ENCODE data around the gene PATJ. TPM values are rescaled to one million over a fixed set of nuclear protein-coding genes. Genes with fewer than 3 reads are reported as not detected.

PATJ gene
- total and polyA plus RNA-seq, 8 donors: 9.1 to 195 (median 68.0) TPM

DNA sequence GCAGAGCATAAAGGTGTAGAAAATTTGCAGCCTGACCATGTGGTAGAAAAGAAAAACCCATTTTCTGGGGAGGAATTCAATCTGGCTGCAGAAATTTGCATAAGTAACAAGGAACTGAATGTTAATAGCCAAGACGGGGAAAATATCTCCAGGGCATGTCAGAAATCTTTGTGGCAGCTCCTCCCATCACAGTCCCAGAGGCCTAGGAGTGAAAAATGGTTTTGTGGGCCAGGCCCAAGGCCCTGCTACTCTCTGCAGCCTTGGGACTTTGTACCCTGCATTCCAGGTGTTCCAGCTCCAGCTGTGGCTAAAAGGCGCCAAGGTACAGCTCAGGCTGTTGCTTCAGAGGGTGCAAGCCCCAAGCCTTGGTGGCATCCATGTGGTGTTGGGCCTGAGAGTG is 152.9 kb downstream of the PATJ start:
- peaks cover 0 to 35% (median 19%) of the 10 kb centered on the region in 4 donors for H3K36me3 ChIP-seq
- intact Hi-C loops (cut with DNase I; ENCODE audit: low total_unique reads): no loop called here
- H3K9me3 ChIP-seq: no peaks in the 10 kb centered on the region
- no peaks in the 10 kb centered on the region for H3K27me3 ChIP-seq
- no peak overlapping the region for H3K4me3 ChIP-seq
- H3K4me1 ChIP-seq: no peaks in the 10 kb centered on the region
- H3K27ac ChIP-seq: no peak overlapping the region
- WGBS, 5 donors: 0 to 64% (median 0%) methylated on average over 1 to 2 of the region's 2 CpGs
- TF ChIP-seq EP300 (IDR thresholded peaks at IDR 0.05): no peak
- TF ChIP-seq, protein P1, sequence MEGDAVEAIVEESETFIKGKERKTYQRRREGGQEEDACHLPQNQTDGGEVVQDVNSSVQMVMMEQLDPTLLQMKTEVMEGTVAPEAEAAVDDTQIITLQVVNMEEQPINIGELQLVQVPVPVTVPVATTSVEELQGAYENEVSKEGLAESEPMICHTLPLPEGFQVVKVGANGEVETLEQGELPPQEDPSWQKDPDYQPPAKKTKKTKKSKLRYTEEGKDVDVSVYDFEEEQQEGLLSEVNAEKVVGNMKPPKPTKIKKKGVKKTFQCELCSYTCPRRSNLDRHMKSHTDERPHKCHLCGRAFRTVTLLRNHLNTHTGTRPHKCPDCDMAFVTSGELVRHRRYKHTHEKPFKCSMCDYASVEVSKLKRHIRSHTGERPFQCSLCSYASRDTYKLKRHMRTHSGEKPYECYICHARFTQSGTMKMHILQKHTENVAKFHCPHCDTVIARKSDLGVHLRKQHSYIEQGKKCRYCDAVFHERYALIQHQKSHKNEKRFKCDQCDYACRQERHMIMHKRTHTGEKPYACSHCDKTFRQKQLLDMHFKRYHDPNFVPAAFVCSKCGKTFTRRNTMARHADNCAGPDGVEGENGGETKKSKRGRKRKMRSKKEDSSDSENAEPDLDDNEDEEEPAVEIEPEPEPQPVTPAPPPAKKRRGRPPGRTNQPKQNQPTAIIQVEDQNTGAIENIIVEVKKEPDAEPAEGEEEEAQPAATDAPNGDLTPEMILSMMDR (IDR thresholded peaks at IDR 0.05): no peak
- no peak for TF ChIP-seq POLR2A (IDR thresholded peaks at IDR 0.05)
- no peak for TF ChIP-seq POLR2AphosphoS5 (IDR thresholded peaks at IDR 0.05)
- DNase-seq: no peak

- intact Hi-C loops (cut with DNase I; ENCODE audit: low total_unique reads): no loop called here
- WGBS, 5 donors: 84 to 96% (median 92%) methylated on average over 3 of the region's 3 CpGs
- no peak overlapping the region for H3K4me3 ChIP-seq
- H3K4me1 ChIP-seq: no peaks in the 10 kb centered on the region
- H3K27me3 ChIP-seq: no peaks in the 10 kb centered on the region
- DNase-seq: no peak
- no peak overlapping the region for H3K27ac ChIP-seq
- peaks cover 0 to 42% (median 34%) of the 10 kb centered on the region in 4 donors for H3K36me3 ChIP-seq
- no peak for TF ChIP-seq EP300 (IDR thresholded peaks at IDR 0.05)
- TF ChIP-seq POLR2AphosphoS5 (IDR thresholded peaks at IDR 0.05): no peak
- TF ChIP-seq POLR2A (IDR thresholded peaks at IDR 0.05): no peak
- TF ChIP-seq, protein P1 (IDR thresholded peaks at IDR 0.05): no peak
- no peaks in the 10 kb centered on the region for H3K9me3 ChIP-seq
Measured at GRCh38 chr1:61898658-61899057, 156.4 kb downstream of the PATJ start.

DNA sequence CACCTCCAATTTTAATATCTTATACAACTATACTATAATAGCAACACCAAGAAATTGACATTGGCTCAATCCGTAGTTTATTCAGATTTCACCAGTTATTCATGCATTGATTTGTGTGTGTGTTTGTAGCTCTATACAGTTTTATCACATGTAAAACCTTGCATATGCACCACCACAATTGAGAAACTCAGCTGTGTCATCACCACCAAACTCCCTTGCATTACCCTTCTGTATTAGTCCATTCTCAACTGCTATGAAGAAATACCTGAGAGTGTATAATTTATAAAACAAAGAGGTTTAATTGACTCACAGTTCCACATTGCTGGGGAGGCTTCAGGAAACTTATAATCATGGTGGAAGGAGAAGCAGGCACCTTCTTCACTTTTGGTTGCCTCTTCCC is 162.1 kb downstream of the PATJ start:
- H3K27ac ChIP-seq: no peak overlapping the region
- H3K4me1 ChIP-seq: peaks cover 0 to 8% (median 0%) of the 10 kb centered on the region in 4 donors
- no peak overlapping the region for H3K4me3 ChIP-seq
- DNase-seq: no peak
- H3K9me3 ChIP-seq: no peaks in the 10 kb centered on the region
- intact Hi-C loops (cut with DNase I; ENCODE audit: low total_unique reads): no loop called here
- 89 to 100% (median 94%) methylated on average over 1 of the region's 1 CpG for WGBS, 5 donors
- peaks cover 0 to 57% (median 48%) of the 10 kb centered on the region in 4 donors for H3K36me3 ChIP-seq
- TF ChIP-seq POLR2A (IDR thresholded peaks at IDR 0.05): no peak
- TF ChIP-seq POLR2AphosphoS5 (IDR thresholded peaks at IDR 0.05): no peak
- TF ChIP-seq EP300 (IDR thresholded peaks at IDR 0.05): no peak
- no peaks in the 10 kb centered on the region for H3K27me3 ChIP-seq

DNA sequence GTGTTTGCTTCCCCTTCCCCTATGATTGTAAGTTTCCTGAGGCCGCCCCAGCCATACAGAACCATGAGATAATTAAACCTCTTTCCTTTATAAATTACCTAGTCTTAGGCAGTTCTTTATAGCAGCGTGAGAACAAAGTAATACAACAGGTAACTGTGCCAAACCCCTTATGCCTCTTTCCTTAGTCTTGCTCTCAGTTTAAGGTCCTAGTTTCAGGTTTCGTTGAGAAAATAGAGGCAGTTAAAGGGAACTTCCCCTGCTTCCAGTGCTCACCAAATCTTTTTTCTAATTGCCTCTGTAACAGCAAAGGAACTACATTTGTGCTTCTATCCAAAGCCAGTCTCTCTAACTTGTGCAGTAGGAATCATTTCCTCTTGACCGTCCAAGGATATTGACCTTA is 164.8 kb downstream of the PATJ start:
- DNase-seq: no peak
- WGBS, 5 donors: 69 to 87% (median 74%) methylated on average over 4 of the region's 4 CpGs
- H3K4me3 ChIP-seq: no peak overlapping the region
- no peak overlapping the region for H3K27ac ChIP-seq
- H3K27me3 ChIP-seq: no peaks in the 10 kb centered on the region
- no peaks in the 10 kb centered on the region for H3K9me3 ChIP-seq
- TF ChIP-seq POLR2A (IDR thresholded peaks at IDR 0.05): no peak
- TF ChIP-seq POLR2AphosphoS5 (IDR thresholded peaks at IDR 0.05): no peak
- TF ChIP-seq, protein P1 (IDR thresholded peaks at IDR 0.05): no peak
- TF ChIP-seq EP300 (IDR thresholded peaks at IDR 0.05): no peak
- peaks cover 0 to 57% (median 49%) of the 10 kb centered on the region in 4 donors for H3K36me3 ChIP-seq
- H3K4me1 ChIP-seq: peaks cover 0 to 8% (median 0%) of the 10 kb centered on the region in 4 donors
- intact Hi-C loops (cut with DNase I; ENCODE audit: low total_unique reads): no loop called here

DNA sequence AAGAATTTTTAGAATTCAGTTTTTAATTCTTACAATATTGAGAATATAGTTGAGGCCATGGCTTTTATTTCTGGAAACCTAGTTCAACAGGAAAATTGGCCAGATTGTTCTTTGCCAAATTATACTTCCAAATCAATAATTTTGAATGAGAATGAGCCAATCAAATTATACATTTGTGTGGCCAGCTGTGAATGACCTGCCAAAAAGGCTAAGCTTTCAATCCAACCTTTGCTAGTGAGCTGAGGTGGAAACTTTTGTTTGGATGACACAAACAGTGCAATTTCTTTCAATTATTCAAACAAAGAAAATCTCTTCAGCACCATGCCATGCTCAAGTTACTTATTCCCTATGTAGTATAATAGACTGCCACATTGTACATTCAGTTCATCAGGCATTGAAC is 167.8 kb downstream of the PATJ start:
- H3K4me3 ChIP-seq: no peak overlapping the region

More for the DNA sequence above, 167.8 kb downstream of the PATJ start:
- no peak for DNase-seq
- intact Hi-C loops (cut with DNase I; ENCODE audit: low total_unique reads): no loop called here
- TF ChIP-seq, protein P1 (IDR thresholded peaks at IDR 0.05): no peak
- no peak for TF ChIP-seq EP300 (IDR thresholded peaks at IDR 0.05)
- TF ChIP-seq POLR2A (IDR thresholded peaks at IDR 0.05): no peak
- no peak for TF ChIP-seq POLR2AphosphoS5 (IDR thresholded peaks at IDR 0.05)
- Histone ChIP-seq H3K9me3 (no peaks in the 10 kb centered on the region), H3K27me3 (no peaks in the 10 kb centered on the region), H3K4me1 (peaks cover 0 to 8% (median 0%) of the 10 kb centered on the region in 4 donors), H3K27ac (no peak overlapping the region), H3K36me3 (peaks cover 0 to 55% (median 40%) of the 10 kb centered on the region in 4 donors)

All from stomach (tissue), 9 donors.